Measurements from ENCODE around the gene CFAP107.
"Not testable (repeated sequence)": the region's sequence is repeated elsewhere in the genome, so short reads cannot be mapped to it uniquely, and the experiment has no call there.

CFAP107 gene

GRCh38 chr1:12745992-12746323 lies at the start of gene CFAP107:
CFAP107 (plus strand) TSS chr1:12746200; CDS start chr1:12746431, 231 bp downstream.
- no peak for DNase-seq

GRCh38 chr1:12696658-12697057 lies 49.3 kb upstream of the CFAP107 start:
- DNase-seq, result no peak

- no peak for DNase-seq
These were observed 48.6 kb upstream of the CFAP107 start for GRCh38 chr1:12697397-12697796.

- DNase-seq, result no peak
These were observed 42.1 kb upstream of the CFAP107 start for GRCh38 chr1:12703821-12704451.

GRCh38 chr1:12706061-12706460 lies 39.9 kb upstream of the CFAP107 start:
- no peak for DNase-seq

GRCh38 chr1:12708396-12709090 lies 37.5 kb upstream of the CFAP107 start:
- no peak for DNase-seq

GRCh38 chr1:12709091-12709491 lies 36.9 kb upstream of the CFAP107 start:
- DNase-seq, result no peak

GRCh38 chr1:12709696-12710095 lies 36.3 kb upstream of the CFAP107 start:
- DNase-seq, result no peak

- DNase-seq, result no peak
These were observed 34.5 kb upstream of the CFAP107 start for GRCh38 chr1:12711536-12711935.

GRCh38 chr1:12712076-12712475 lies 33.9 kb upstream of the CFAP107 start:
- no peak for DNase-seq

- no peak for DNase-seq
These were observed 33.1 kb upstream of the CFAP107 start for GRCh38 chr1:12712929-12713328.

GRCh38 chr1:12713651-12714050 lies 32.3 kb upstream of the CFAP107 start:
- DNase-seq, result not testable (repeated sequence)

- no peak for DNase-seq
These were observed 31.1 kb upstream of the CFAP107 start for GRCh38 chr1:12714710-12715475.

- DNase-seq, result no peak
These were observed 30.0 kb upstream of the CFAP107 start, which contains the start of gene AADACL3 for GRCh38 chr1:12715896-12716437. AADACL3 (plus strand) TSS chr1:12716110; CDS start chr1:12716177, 67 bp downstream.

GRCh38 chr1:12717301-12717838 lies 28.6 kb upstream of the CFAP107 start:
- no peak for DNase-seq

- DNase-seq, result no peak
These were observed 23.4 kb upstream of the CFAP107 start for GRCh38 chr1:12722626-12723025.

GRCh38 chr1:12728391-12728790 lies 17.6 kb upstream of the CFAP107 start:
- no peak for DNase-seq

GRCh38 chr1:12730156-12730555 lies 15.8 kb upstream of the CFAP107 start:
- no peak for DNase-seq

- DNase-seq, result not testable (repeated sequence)
These were observed 14.9 kb upstream of the CFAP107 start for GRCh38 chr1:12731084-12731483.

- DNase-seq, result no peak
These were observed 11.3 kb upstream of the CFAP107 start for GRCh38 chr1:12734651-12735050.

GRCh38 chr1:12738934-12739333 lies 7.1 kb upstream of the CFAP107 start:
- DNase-seq, result no peak

- no peak for DNase-seq
These were observed 6.4 kb upstream of the CFAP107 start for GRCh38 chr1:12739613-12740012.

GRCh38 chr1:12741946-12742345 lies 4.1 kb upstream of the CFAP107 start:
- no peak for DNase-seq

Measured in left hindlimb (tissue), 1 donor.